ENCODE results near the gene SLC38A9.

SLC38A9 gene

DNA sequence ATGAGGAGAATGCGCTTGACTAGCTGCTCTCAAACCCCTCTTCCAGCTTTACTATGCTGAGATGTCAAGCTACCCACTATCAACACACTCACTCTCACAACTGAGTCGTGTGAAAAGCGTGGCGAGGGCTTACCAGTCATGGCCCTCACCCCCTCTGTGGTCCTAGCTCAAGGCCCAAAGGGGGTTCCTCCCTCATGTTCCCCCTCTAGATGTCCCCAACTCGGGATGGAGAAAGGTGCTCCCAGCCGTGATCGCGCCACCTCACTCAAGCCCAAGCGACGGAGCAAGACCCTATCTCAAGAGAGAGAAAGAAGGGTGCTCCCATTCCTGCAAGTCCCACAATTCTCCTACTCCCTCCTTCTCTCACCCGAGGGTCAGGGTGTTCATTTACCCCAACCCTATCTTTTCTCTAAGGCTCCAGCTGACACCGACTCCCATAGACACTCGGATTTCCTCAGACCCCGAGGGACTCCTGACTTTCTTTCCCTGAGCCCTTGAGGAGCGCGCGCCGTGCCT is 559 bp downstream of the SLC38A9 start:
- H3K4me3 ChIP-seq (ENCODE audit: control insufficient read depth, low read depth, low read length), result peak overlapping the region; percentile 88
- no peak for DNase-seq (ENCODE audit: low read depth)
- TF ChIP-seq, protein P1, sequence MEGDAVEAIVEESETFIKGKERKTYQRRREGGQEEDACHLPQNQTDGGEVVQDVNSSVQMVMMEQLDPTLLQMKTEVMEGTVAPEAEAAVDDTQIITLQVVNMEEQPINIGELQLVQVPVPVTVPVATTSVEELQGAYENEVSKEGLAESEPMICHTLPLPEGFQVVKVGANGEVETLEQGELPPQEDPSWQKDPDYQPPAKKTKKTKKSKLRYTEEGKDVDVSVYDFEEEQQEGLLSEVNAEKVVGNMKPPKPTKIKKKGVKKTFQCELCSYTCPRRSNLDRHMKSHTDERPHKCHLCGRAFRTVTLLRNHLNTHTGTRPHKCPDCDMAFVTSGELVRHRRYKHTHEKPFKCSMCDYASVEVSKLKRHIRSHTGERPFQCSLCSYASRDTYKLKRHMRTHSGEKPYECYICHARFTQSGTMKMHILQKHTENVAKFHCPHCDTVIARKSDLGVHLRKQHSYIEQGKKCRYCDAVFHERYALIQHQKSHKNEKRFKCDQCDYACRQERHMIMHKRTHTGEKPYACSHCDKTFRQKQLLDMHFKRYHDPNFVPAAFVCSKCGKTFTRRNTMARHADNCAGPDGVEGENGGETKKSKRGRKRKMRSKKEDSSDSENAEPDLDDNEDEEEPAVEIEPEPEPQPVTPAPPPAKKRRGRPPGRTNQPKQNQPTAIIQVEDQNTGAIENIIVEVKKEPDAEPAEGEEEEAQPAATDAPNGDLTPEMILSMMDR (IDR thresholded peaks at IDR 0.05; ENCODE audit: control insufficient read depth, insufficient read depth, low read depth, low read length, missing control alignments), result no peak

DNA sequence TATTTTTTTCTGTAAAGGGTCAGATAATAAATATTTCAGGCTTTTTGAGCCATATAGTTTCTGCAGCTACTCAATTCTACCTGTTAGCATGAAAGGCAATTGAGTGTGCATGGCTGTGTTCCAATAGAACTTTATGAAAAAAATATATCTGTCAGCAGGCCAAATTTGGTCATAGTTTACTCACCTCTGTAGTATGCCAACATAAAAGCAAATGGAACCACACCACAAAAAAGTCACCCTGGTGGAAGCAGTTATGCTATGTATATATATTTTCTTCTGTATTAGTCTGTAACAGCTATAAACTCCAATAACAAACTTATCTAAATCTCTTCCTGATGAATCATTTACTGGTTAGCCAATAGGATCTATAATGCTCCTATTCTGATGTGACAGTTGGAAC is 3.4 kb downstream of the SLC38A9 start:
- no peak overlapping the region for H3K4me3 ChIP-seq (ENCODE audit: control insufficient read depth, low read depth, low read length)
- no peak for DNase-seq (ENCODE audit: low read depth)
- TF ChIP-seq, protein P1 (IDR thresholded peaks at IDR 0.05; ENCODE audit: control insufficient read depth, insufficient read depth, low read depth, low read length, missing control alignments), result no peak

DNA sequence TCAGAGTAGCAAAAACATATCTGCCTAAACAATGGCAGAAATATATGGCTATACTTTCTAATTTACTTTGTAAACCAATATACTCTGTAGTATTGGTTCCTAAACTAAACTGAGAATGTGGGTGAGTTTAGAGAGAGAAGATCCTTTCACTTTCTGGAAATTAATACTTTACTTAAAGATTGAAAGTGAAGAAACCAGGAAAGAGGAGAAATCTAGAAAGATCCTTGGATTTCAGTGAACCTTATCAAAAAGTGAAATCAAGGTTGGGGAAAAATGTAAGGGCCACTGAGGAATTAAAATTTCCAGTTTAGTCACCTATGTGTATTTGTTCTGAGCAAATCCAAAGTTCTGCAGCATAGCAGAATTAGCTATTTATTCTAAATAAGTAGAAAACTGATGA is 5.9 kb downstream of the SLC38A9 start:
- TF ChIP-seq, protein P1 (IDR thresholded peaks at IDR 0.05; ENCODE audit: control insufficient read depth, insufficient read depth, low read depth, low read length, missing control alignments), result no peak
- no peak for DNase-seq (ENCODE audit: low read depth)
- no peak overlapping the region for H3K4me3 ChIP-seq (ENCODE audit: control insufficient read depth, low read depth, low read length)

DNA sequence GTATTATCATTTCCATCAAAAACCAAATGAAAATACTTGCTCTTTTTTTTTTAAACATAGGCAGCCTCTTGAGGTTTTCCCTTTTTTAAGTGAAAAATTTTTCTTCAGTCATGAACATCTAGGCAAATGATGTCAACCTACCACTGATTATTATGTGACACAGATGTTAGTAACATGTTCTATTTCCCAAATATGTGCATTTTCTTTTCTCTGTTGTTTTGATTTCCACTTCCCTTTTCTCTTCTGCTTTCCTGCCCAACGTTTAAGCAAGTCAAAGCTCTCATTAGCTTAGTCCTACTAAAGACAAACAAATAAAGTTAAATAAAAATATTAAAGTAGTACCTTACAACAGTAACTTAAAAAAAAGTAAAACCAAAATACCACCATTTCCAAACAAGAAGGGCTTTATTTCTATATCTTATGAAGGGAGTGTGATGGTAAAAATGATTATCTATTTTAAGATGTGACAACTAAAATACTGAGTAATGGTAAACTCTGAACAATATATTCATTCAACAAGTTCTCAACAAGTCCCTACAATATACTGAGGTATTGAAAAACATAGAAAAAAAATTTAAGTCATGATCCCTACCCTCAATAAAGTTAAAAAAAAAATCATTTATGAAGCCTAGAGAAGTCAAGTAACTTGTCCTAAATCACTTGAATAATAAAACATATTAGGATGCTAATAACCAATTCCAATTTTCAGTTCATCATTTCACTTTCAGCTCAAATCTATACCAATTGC is 9.4 kb downstream of the SLC38A9 start:
- no peak overlapping the region for H3K4me3 ChIP-seq (ENCODE audit: control insufficient read depth, low read depth, low read length)
- TF ChIP-seq, protein P1 (IDR thresholded peaks at IDR 0.05; ENCODE audit: control insufficient read depth, insufficient read depth, low read depth, low read length, missing control alignments), result no peak
- DNase-seq (ENCODE audit: low read depth), result no peak

DNA sequence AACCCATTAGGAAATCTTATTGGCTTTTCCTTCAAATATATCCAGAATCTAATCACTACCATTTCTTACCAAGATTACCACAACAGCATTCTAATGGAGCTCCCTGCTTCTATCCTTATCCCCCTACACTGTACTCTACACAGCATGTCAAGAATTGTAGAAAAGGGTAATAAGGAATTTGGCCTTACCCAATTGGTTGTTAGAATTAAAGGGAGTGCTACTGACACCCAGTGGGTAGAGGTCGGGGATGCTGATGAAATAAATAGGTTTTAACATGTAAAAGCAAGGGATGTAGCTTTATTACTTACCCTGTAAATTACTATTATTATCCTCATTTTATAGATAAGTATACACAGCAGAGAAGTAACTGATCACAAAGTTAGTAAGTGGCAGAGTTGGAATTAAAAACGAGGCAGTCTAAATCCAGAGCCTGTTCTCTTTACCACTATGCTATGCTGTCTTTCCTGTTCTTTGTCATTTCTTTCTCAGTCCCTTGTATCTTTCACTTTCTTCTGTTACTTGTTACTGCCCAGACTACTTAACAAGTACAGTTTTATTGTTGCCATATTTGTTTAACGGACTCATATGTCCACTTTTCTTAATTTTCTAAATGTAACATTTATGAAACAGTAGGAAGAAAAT is 10.5 kb downstream of the SLC38A9 start:
- TF ChIP-seq, protein P1 (IDR thresholded peaks at IDR 0.05; ENCODE audit: control insufficient read depth, insufficient read depth, low read depth, low read length, missing control alignments), result no peak
- no peak overlapping the region for H3K4me3 ChIP-seq (ENCODE audit: control insufficient read depth, low read depth, low read length)
- no peak for DNase-seq (ENCODE audit: low read depth)

DNA sequence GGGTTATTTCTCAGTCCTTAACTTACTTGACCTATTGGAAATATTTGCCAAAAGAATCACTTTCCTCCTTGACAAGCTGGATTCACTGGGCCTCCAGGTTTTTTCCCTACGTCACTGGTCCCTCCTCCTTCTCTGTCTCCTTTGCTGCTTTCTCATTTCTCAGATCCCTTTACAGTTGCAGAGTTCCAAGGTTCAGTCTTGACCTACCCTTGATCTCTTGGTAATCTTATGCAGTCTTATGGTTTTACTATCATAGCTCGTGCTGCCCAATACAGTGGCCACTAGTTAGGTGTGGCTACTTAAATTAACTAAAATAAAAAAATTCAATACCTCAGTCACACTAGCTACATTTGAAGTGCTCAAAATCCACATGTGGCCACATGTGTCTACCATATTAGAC is 11.4 kb downstream of the SLC38A9 start:
- TF ChIP-seq, protein P1 (IDR thresholded peaks at IDR 0.05; ENCODE audit: control insufficient read depth, insufficient read depth, low read depth, low read length, missing control alignments), result no peak
- no peak for DNase-seq (ENCODE audit: low read depth)

More for the DNA sequence above, 11.4 kb downstream of the SLC38A9 start:
- no peak overlapping the region for H3K4me3 ChIP-seq (ENCODE audit: control insufficient read depth, low read depth, low read length)
